K562 (cell line): ENCODE results near the gene RBBP8. TPM values are rescaled to one million over a fixed set of nuclear protein-coding genes. Genes with fewer than 3 reads are reported as not detected.

Source experiments
- ATAC-seq: fragments of 200-7000 bp; cut with Tn5 transposase; 3 replicates; pipeline ENCODE4 v1.9.1; 2020; ENCODE audit warnings: moderate library complexity
- BruUV-seq: library from RNA; stranded (reverse); fragments of 400-500 nt; replicated peaks from 2 replicates; lab custom pipeline; 2021; lab: Mats Ljungman, UMichigan
- CTCF ChIA-PET: fragments of 300-600 bp; formaldehyde crosslinking; extraction: SDS; loops from one replicate; lab custom pipeline; 2021; ENCODE audit warnings: low intra/inter-chr PET ratio; lab: Yijun Ruan, JAX
- POLR2A ChIA-PET: fragments of 300-600, 350-650 bp; sonication (Branson Sonifier 250); formaldehyde crosslinking; extraction: SDS; loops from one replicate; lab custom pipeline; 2021; ENCODE audit warnings: antibody characterized with exemption, inconsistent platforms; lab: Yijun Ruan, JAX
- DNase-seq, 4 experiments: peaks; one replicate each; pipeline versions ENCODE4 v3.0.0 to v3.0.0-alpha.2; 2011 to 2018; ENCODE audit warnings: low spot score in 3 of 4, mixed read lengths in 3 of 4; ENCODE audit errors: extremely low read depth in 1 of 4
- FAIRE-seq: peaks from 2 replicates; lab custom pipeline; 2011; peaks lifted over from hg19 to GRCh38; lab: Jason Lieb, UNC
- H2AFZ ChIP-seq: 2 replicates; pipeline ENCODE4 v1.6.0; 2011; ENCODE audit warnings: low read depth, low read length, control low read depth, inconsistent platforms
- H3K27ac ChIP-seq: fragments of 200-600 bp; 3 replicates; pipeline ENCODE4 v1.8.0; 2011; ENCODE audit warnings: low read depth, mild to moderate bottlenecking, control low read depth, inconsistent platforms, low read length, moderate library complexity, mixed read lengths; ENCODE audit errors: extremely low read depth
- H3K27me3 ChIP-seq, 2 experiments: fragments of 300-600 bp in 1 of 2; 2 replicates in 1 of 2; 3 replicates in 1 of 2; pipeline versions ENCODE4 v1.6.0 to v1.8.0; 2011; ENCODE audit warnings: inconsistent platforms in 2 of 2, low read length in 2 of 2, mild to moderate bottlenecking in 1 of 2, mixed read lengths in 1 of 2, moderate library complexity in 1 of 2; ENCODE audit not compliant: control insufficient read depth in 2 of 2, insufficient read depth in 2 of 2
- H3K36me3 ChIP-seq: fragments of 300-600 bp; 3 replicates; pipeline ENCODE4 v1.8.0; 2011; ENCODE audit warnings: mild to moderate bottlenecking, low read length, inconsistent platforms; ENCODE audit not compliant: control insufficient read depth, insufficient read depth
- H3K4me1 ChIP-seq, 2 experiments: fragments of 200-600 bp in 1 of 2; replicated peaks in 1 of 2; 2 replicates in 1 of 2; 3 replicates in 1 of 2; pipeline versions ENCODE4 v1.5.1 to v1.8.0; 2011; ENCODE audit warnings: inconsistent platforms in 2 of 2, low read length in 2 of 2, mild to moderate bottlenecking in 1 of 2, mixed read lengths in 1 of 2, moderate library complexity in 1 of 2; ENCODE audit not compliant: control insufficient read depth in 2 of 2, insufficient read depth in 2 of 2
- H3K4me2 ChIP-seq: 2 replicates; pipeline ENCODE4 v1.6.1; 2011; ENCODE audit warnings: low read length, control low read depth, inconsistent platforms, mixed read lengths; ENCODE audit not compliant: insufficient read depth
- H3K4me3 ChIP-seq: fragments of 200-600 bp; sonication (generic), shearing (Covaris generic); 2 replicates; pipeline ENCODE4 v1.5.1; 2016; ENCODE audit warnings: control low read depth, inconsistent platforms
- H3K79me2 ChIP-seq: fragments of 200-600 bp; 3 replicates; pipeline ENCODE4 v1.8.0; 2011; ENCODE audit warnings: low read length, inconsistent platforms; ENCODE audit not compliant: control insufficient read depth, insufficient read depth
- H3K9ac ChIP-seq, 2 experiments: 2 replicates each; pipeline versions ENCODE4 v1.6.0 to v1.6.1; 2011; ENCODE audit warnings: low read depth in 2 of 2, low read length in 2 of 2, control low read depth in 1 of 2, inconsistent platforms in 1 of 2, mild to moderate bottlenecking in 1 of 2, mixed read lengths in 1 of 2; ENCODE audit not compliant: insufficient read depth in 1 of 2
- H3K9me1 ChIP-seq: one replicate; pipeline ENCODE4 v1.6.0; 2011; ENCODE audit warnings: inconsistent platforms, mild to moderate bottlenecking, low read length, moderate library complexity; ENCODE audit not compliant: control insufficient read depth, insufficient read depth
- H3K9me3 ChIP-seq: replicated peaks from 2 replicates; pipeline ENCODE4 v1.5.1; 2011; ENCODE audit warnings: low read depth, low read length, inconsistent platforms; ENCODE audit not compliant: control insufficient read depth, insufficient read depth
- H4K20me1 ChIP-seq: replicated peaks from 2 replicates; pipeline ENCODE4 v1.6.1; 2011; ENCODE audit warnings: low read length, inconsistent platforms, mixed read lengths; ENCODE audit not compliant: control insufficient read depth, insufficient read depth
- GTF2F1 ChIP-seq: IDR thresholded peaks from 2 replicates; pipeline ENCODE4 v1.6.1; 2011; ENCODE audit warnings: low read depth, low read length, improper control_type of control experiment
- MEIS2 ChIP-seq: fragments of 450-650 bp; IDR thresholded peaks from 2 replicates; pipeline ENCODE4 v1.6.1; 2014; ENCODE audit warnings: mild to moderate bottlenecking; ENCODE audit not compliant: partially characterized antibody
- PBX2 ChIP-seq, 2 experiments: IDR thresholded peaks in 1 of 2; conservative IDR thresholded peaks in 1 of 2; 2 replicates each; pipeline ENCODE4 v1.6.1; 2016; ENCODE audit warnings: low read depth in 2 of 2, mild to moderate bottlenecking in 1 of 2, missing compliant biosample characterization in 1 of 2, missing genetic modification characterization in 1 of 2, moderate library complexity in 1 of 2
- PYGO2 ChIP-seq: fragments of 450-650 bp; IDR thresholded peaks from 2 replicates; pipeline ENCODE4 v1.6.1; 2016; ENCODE audit warnings: mild to moderate bottlenecking, missing genetic modification characterization, moderate library complexity, missing compliant biosample characterization
- SIN3A ChIP-seq, 2 experiments: fragments of 150-350 bp in 1 of 2; IDR thresholded peaks; 2 replicates each; pipeline ENCODE4 v1.6.1; 2011 to 2016; ENCODE audit warnings: borderline replicate concordance in 2 of 2, low read depth in 2 of 2, low read length in 2 of 2, mild to moderate bottlenecking in 2 of 2, moderate library complexity in 2 of 2; ENCODE audit not compliant: control insufficient read depth in 1 of 2
- TCF3 ChIP-seq: sonication (generic); formaldehyde crosslinking; IDR thresholded peaks from 2 replicates; pipeline ENCODE4 v1.4.0; 2020; ENCODE audit warnings: mild to moderate bottlenecking, missing genetic modification reagents
- WGBS: fragments of 100-300 bp; shearing (Covaris generic); methylation state at CpG from one replicate; pipeline ENCODE4 v1.1.6; 2016; ENCODE audit warnings: low coverage, mixed read lengths; ENCODE audit not compliant: insufficient coverage; ENCODE audit errors: missing lambda C conversion rate; 5-methylcytosine and 5-hydroxymethylcytosine counted together
- in situ Hi-C: fragments of 300-500 bp; cut with MboI; formaldehyde crosslinking; loops from 4 replicates; pipeline ENCODE4 v1.15.0; 2018; ENCODE audit warnings: inconsistent platforms, mixed read lengths
- intact Hi-C: fragments of 100-400 bp; cut with micrococcal nuclease; formaldehyde crosslinking; loops from 2 replicates; pipeline ENCODE4 v1.14.2; 2022
- polyA plus RNA-seq, 8 experiments: library from polyadenylated mRNA; depleted of rRNA in 4 of 8; stranded (reverse) in 5 of 8; unstranded in 3 of 8; fragments of >200 nt; fragmentation: Nextera tagmentation in 2 of 8; fragmentation: Illumina TruSeq in 1 of 8; extraction: Ambion mirVana in 2 of 8; extraction: Trizol in 1 of 8; gene quantifications; 2 replicates each; pipeline versions ENCODE4 v1.2.1 to v1.2.3, GENCODE V29; 2011 to 2014; ENCODE audit warnings: inconsistent platforms in 1 of 8, missing spikeins in 1 of 8
- total RNA-seq, 7 experiments: library from RNA; depleted of rRNA in 6 of 7; stranded (reverse); fragments of >200 nt in 6 of 7; fragmentation: Illumina TruSeq in 2 of 7; extraction: Trizol in 2 of 7; gene quantifications; 2 replicates each; pipeline versions ENCODE4 v1.2.1 to v1.2.3, GENCODE V29; 2011 to 2021; ENCODE audit warnings: low replicate concordance in 1 of 7

RBBP8 gene
- total and polyA plus RNA-seq, 9 of the 15 experiments (the other 6 are each of a cell fraction or from before 2014, with no cell fraction given): 28.4 to 63.1 (median 48.9) TPM

GRCh38 chr18:22975508-22975907 is 42.4 kb downstream of the RBBP8 start (continued):
- no peak for TF ChIP-seq TCF3 (CRISPR knock-in tag)
- TF ChIP-seq PYGO2 (tag): no peak
- no peak for TF ChIP-seq GTF2F1
- TF ChIP-seq, all 486 proteins: peak for 0

GRCh38 chr18:22977847-22978701 is 44.9 kb downstream of the RBBP8 start:
- ATAC-seq (no peak), FAIRE-seq (no peak), DNase-seq (no peak)
- Histone ChIP-seq H2AFZ (no peak overlapping the region), H3K4me1 (no peaks in the 10 kb centered on the region), H3K9ac (no peak overlapping the region), H3K9me3 (no peaks in the 10 kb centered on the region), H3K79me2 (no peaks in the 10 kb centered on the region), H3K4me2 (no peak overlapping the region), H3K4me3 (no peak overlapping the region), H3K36me3 (peaks cover 78% of the 10 kb centered on the region), H4K20me1 (no peaks in the 10 kb centered on the region), H3K9me1 (no peaks in the 10 kb centered on the region), H3K27me3 (no peaks in the 10 kb centered on the region), H3K27ac (no peak overlapping the region)
- POLR2A ChIA-PET: interaction anchor here (0.7 to 1.4 kb wide), 5 partner anchors 14 to 41 kb away, joined by 3 to 7 read pairs (median 5); no protein-coding TSS in a partner anchor
- WGBS: 88% methylated on average over 5 of the region's 5 CpGs
- intact Hi-C loops (no loop called here), in situ Hi-C loops (no loop called here)
- BruUV-seq: no TSS peak
- peak; percentile 51 for TF ChIP-seq MEIS2
- TF ChIP-seq PBX2 (CRISPR knock-in tag; IDR thresholded peaks at IDR 0.05; ENCODE audit: low read depth): no peak
- TF ChIP-seq PBX2 (tag; conservative IDR thresholded peaks at IDR 0.05; ENCODE audit: low read depth): peak; percentile 75
- no peak for TF ChIP-seq SIN3A (IDR thresholded peaks at IDR 0.05; ENCODE audit: borderline replicate concordance in 2 of 2, control insufficient read depth in 1 of 2, low read depth in 2 of 2, low read length in 2 of 2)
- CTCF ChIA-PET: interaction anchor here (0.6 to 1.7 kb wide), 2 partner anchors 39 to 47 kb away, joined by 3 to 4 read pairs; no protein-coding TSS in a partner anchor
